Thoracic aorta endothelial cell (primary cell): ENCODE results near the gene DNAAF2. TPM values are rescaled to one million over a fixed set of nuclear protein-coding genes. Genes with fewer than 3 reads are reported as not detected.

ENCODE experiments used
- small RNA-seq: library from RNA; depleted of rRNA; stranded (forward); fragments of <200 nt; gene quantifications from one replicate; pipeline ENCODE3, GENCODE V24; 2012
- total RNA-seq: library from RNA; depleted of rRNA; stranded (reverse); fragments of >200 nt; gene quantifications from 2 replicates; pipeline ENCODE4 v1.2.3, GENCODE V29; 2012

Gene DNAAF2
- 11.3 and 11.7 TPM in 2 replicates for total RNA-seq

GRCh38 chr14:49634547-49635334 lies at the start of gene DNAAF2:
DNAAF2 (minus strand) TSS chr14:49635244; CDS start chr14:49635149, 95 bp downstream.

GRCh38 chr14:49620182-49621113 lies 14.6 kb downstream of the DNAAF2 start, which contains the start of the genes MGAT2 and RPL36AL:
MGAT2 (plus strand) TSS chr14:49620799; CDS start chr14:49621269, 470 bp downstream.
RPL36AL (minus strand) TSS chr14:49620626; CDS start chr14:49619104, 1,522 bp downstream.

GRCh38 chr14:49598485-49599300 lies 36.4 kb downstream of the DNAAF2 start, which contains the start of gene LRR1:
LRR1 (plus strand) TSS chr14:49598940; CDS start chr14:49599021, 81 bp downstream.

GRCh38 chr14:49585803-49586672 lies 49.0 kb downstream of the DNAAF2 start, which contains the start of gene RPS29:
RPS29 (minus strand) TSS chr14:49586380; CDS start chr14:49586346, 34 bp downstream.

Small RNA genes lying within 50 kb of the gene (small RNA-seq; reads per million reads assigned to genes)
- not detected for gene AL139099.3
- not detected for gene AL139099.4
- not detected for gene RF00019
- gene RNU6ATAC30P: not detected

Other genes starting within 250 kb of the DNAAF2 start
- gene RPS29, start 48.9 kb downstream of the DNAAF2 start, total RNA-seq: 3,755 and 4,418 TPM in 2 replicates
- gene LRR1, start 36.3 kb downstream of the DNAAF2 start, total RNA-seq: 38.3 and 41.9 TPM in 2 replicates
- gene RPL36AL, start 14.6 kb downstream of the DNAAF2 start, total RNA-seq: 201 and 231 TPM in 2 replicates
- 120 and 126 TPM in 2 replicates for gene MGAT2, start 14.4 kb downstream of the DNAAF2 start, total RNA-seq
- 30.1 and 36.5 TPM in 2 replicates for gene POLE2, start 53.0 kb upstream of the DNAAF2 start, total RNA-seq
- 2.0 and 2.4 TPM in 2 replicates for gene KLHDC1, start 57.9 kb upstream of the DNAAF2 start, total RNA-seq
- gene KLHDC2, start 132.9 kb upstream of the DNAAF2 start, total RNA-seq: 42.1 and 43.0 TPM in 2 replicates
- gene NEMF, start 217.5 kb upstream of the DNAAF2 start, total RNA-seq: 87.4 and 94.0 TPM in 2 replicates